ENCODE results near the gene GABBR2.

GRCh38 chr9:98602839-98603500 is 105.8 kb downstream of the GABBR2 start:
- TF ChIP-seq, protein P1, sequence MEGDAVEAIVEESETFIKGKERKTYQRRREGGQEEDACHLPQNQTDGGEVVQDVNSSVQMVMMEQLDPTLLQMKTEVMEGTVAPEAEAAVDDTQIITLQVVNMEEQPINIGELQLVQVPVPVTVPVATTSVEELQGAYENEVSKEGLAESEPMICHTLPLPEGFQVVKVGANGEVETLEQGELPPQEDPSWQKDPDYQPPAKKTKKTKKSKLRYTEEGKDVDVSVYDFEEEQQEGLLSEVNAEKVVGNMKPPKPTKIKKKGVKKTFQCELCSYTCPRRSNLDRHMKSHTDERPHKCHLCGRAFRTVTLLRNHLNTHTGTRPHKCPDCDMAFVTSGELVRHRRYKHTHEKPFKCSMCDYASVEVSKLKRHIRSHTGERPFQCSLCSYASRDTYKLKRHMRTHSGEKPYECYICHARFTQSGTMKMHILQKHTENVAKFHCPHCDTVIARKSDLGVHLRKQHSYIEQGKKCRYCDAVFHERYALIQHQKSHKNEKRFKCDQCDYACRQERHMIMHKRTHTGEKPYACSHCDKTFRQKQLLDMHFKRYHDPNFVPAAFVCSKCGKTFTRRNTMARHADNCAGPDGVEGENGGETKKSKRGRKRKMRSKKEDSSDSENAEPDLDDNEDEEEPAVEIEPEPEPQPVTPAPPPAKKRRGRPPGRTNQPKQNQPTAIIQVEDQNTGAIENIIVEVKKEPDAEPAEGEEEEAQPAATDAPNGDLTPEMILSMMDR (IDR thresholded peaks at IDR 0.05): no peak
- TF ChIP-seq SIN3A (IDR thresholded peaks at IDR 0.05; ENCODE audit: borderline replicate concordance, insufficient read depth, low read depth, low read length) (no peak), POLR2AphosphoS5 (IDR thresholded peaks at IDR 0.05; ENCODE audit: low read depth, low read length) (no peak)
